ENCODE data around the gene MEST. TPM values are rescaled to one million over a fixed set of nuclear protein-coding genes. Genes with fewer than 3 reads are reported as not detected.
"Not testable (repeated sequence)": the region's sequence is repeated elsewhere in the genome, so short reads cannot be mapped to it uniquely, and the experiment has no call there.

The MEST gene
- total RNA-seq, 1 experiment from 2014 or later: 112 TPM

GRCh38 chr7:130541287-130541686 is 49.4 kb downstream of the MEST start:
- H3K27me3 ChIP-seq (ENCODE audit: insufficient read depth, low read length); H3K14ac ChIP-seq (ENCODE audit: insufficient read depth, low read length); H2AFZ ChIP-seq (ENCODE audit: low read length); H2BK12ac ChIP-seq (ENCODE audit: insufficient read length, low read depth, low read length); H2BK15ac ChIP-seq (ENCODE audit: low read depth, low read length); H3K4me2 ChIP-seq (ENCODE audit: insufficient read depth, insufficient read length, low read length); H3K4me1 ChIP-seq (ENCODE audit: insufficient read depth, low read length); H3K4ac ChIP-seq (ENCODE audit: low read depth, low read length); H3K4me1 Mint-ChIP-seq; H2AK5ac ChIP-seq (ENCODE audit: insufficient read length, low read length); H3K9me3 Mint-ChIP-seq; H3K23me2 ChIP-seq (ENCODE audit: insufficient read length, low read depth, low read length, poor library complexity, severe bottlenecking); H2BK120ac ChIP-seq (ENCODE audit: low read depth, low read length, poor library complexity, severe bottlenecking); H3K27ac Mint-ChIP-seq; H3T11ph ChIP-seq (ENCODE audit: low read length); H3K27me3 Mint-ChIP-seq (ENCODE audit: low read depth); H3K9ac ChIP-seq (ENCODE audit: extremely low read depth, insufficient read length, low read length); H2BK20ac ChIP-seq (ENCODE audit: low read depth, low read length, poor library complexity, severe bottlenecking); DNase-seq; H3K18ac ChIP-seq (ENCODE audit: insufficient read length, low read depth, low read length); H3K9me3 ChIP-seq (ENCODE audit: control insufficient read depth, low read depth, low read length); H3K79me1 ChIP-seq (ENCODE audit: insufficient read depth, low read depth, low read length, poor library complexity, severe bottlenecking); H4K91ac ChIP-seq (ENCODE audit: insufficient read length, low read depth, low read length); H3K4me3 Mint-ChIP-seq; H3K79me2 ChIP-seq (ENCODE audit: insufficient read depth, low read length); H3K27ac ChIP-seq (ENCODE audit: insufficient read length, low read depth, low read length); H3K23ac ChIP-seq (ENCODE audit: insufficient read length, low read depth, low read length); H2BK5ac ChIP-seq (ENCODE audit: insufficient read length, low read length); H4K8ac ChIP-seq (replicated peaks; ENCODE audit: insufficient read length, low read depth, low read length); H4K5ac ChIP-seq (ENCODE audit: insufficient read length, low read depth, low read length); H4K20me1 ChIP-seq (ENCODE audit: control insufficient read depth, insufficient read depth, insufficient read length); H3K56ac ChIP-seq (ENCODE audit: insufficient read length, low read depth, low read length): not testable (repeated sequence)
- WGBS (ENCODE audit: extremely low coverage, insufficient read length, low lambda C conversion rate): no CpG with 5 or more reads among the region's 7 CpGs
- H3K36me3 Mint-ChIP-seq (ENCODE audit: insufficient read depth in 1 of 3, low read depth in 3 of 3): peaks cover 2 to 14% (median 8%) of the 10 kb centered on the region in 3 experiments; a peak in 6 of 7 replicates

GRCh38 chr7:130542297-130542696 is 50.4 kb downstream of the MEST start:
- H3K4me3 Mint-ChIP-seq; H3K79me2 ChIP-seq (ENCODE audit: insufficient read depth, low read length); H3K27me3 ChIP-seq (ENCODE audit: insufficient read depth, low read length); H3K4me1 ChIP-seq (ENCODE audit: insufficient read depth, low read length); H4K5ac ChIP-seq (ENCODE audit: insufficient read length, low read depth, low read length); H2BK12ac ChIP-seq (ENCODE audit: insufficient read length, low read depth, low read length); H3K18ac ChIP-seq (ENCODE audit: insufficient read length, low read depth, low read length); H4K20me1 ChIP-seq (ENCODE audit: control insufficient read depth, insufficient read depth, insufficient read length); H3K4me2 ChIP-seq (ENCODE audit: insufficient read depth, insufficient read length, low read length); H3T11ph ChIP-seq (ENCODE audit: low read length); H3K4ac ChIP-seq (ENCODE audit: low read depth, low read length); H3K27me3 Mint-ChIP-seq (ENCODE audit: low read depth); H2BK15ac ChIP-seq (ENCODE audit: low read depth, low read length); H3K27ac Mint-ChIP-seq; H2AK5ac ChIP-seq (ENCODE audit: insufficient read length, low read length); H4K8ac ChIP-seq (replicated peaks; ENCODE audit: insufficient read length, low read depth, low read length); H3K56ac ChIP-seq (ENCODE audit: insufficient read length, low read depth, low read length); H3K23me2 ChIP-seq (ENCODE audit: insufficient read length, low read depth, low read length, poor library complexity, severe bottlenecking); H3K9ac ChIP-seq (ENCODE audit: extremely low read depth, insufficient read length, low read length); DNase-seq; H2BK120ac ChIP-seq (ENCODE audit: low read depth, low read length, poor library complexity, severe bottlenecking); H3K79me1 ChIP-seq (ENCODE audit: insufficient read depth, low read depth, low read length, poor library complexity, severe bottlenecking); H2AFZ ChIP-seq (ENCODE audit: low read length); H3K9me3 Mint-ChIP-seq; H3K27ac ChIP-seq (ENCODE audit: insufficient read length, low read depth, low read length); H4K91ac ChIP-seq (ENCODE audit: insufficient read length, low read depth, low read length); H2BK20ac ChIP-seq (ENCODE audit: low read depth, low read length, poor library complexity, severe bottlenecking); H3K4me1 Mint-ChIP-seq; H3K23ac ChIP-seq (ENCODE audit: insufficient read length, low read depth, low read length); H3K9me3 ChIP-seq (ENCODE audit: control insufficient read depth, low read depth, low read length); H3K14ac ChIP-seq (ENCODE audit: insufficient read depth, low read length); H2BK5ac ChIP-seq (ENCODE audit: insufficient read length, low read length): not testable (repeated sequence)
- H3K36me3 Mint-ChIP-seq (ENCODE audit: insufficient read depth in 1 of 3, low read depth in 3 of 3): peaks cover 2 to 14% (median 8%) of the 10 kb centered on the region in 3 experiments; a peak in 5 of 7 replicates
- WGBS (ENCODE audit: extremely low coverage, insufficient read length, low lambda C conversion rate): no CpG with 5 or more reads among the region's 4 CpGs
